IMR-90 (cell line): ENCODE data around the gene MTA1. TPM values are rescaled to one million over a fixed set of nuclear protein-coding genes. Genes with fewer than 3 reads are reported as not detected.

Experiments
- ATAC-seq: fragments of 200-7000 bp; cut with Tn5 transposase; 2 replicates; pipeline ENCODE4 v1.9.1; 2020; ENCODE audit warnings: low read depth, mild to moderate bottlenecking, moderate library complexity
- BruUV-seq: library from RNA; stranded (reverse); fragments of 400-500 nt; replicated peaks from 2 replicates; lab custom pipeline; 2021; lab: Mats Ljungman, UMichigan
- CTCF ChIA-PET: fragments of 300-600 bp; formaldehyde crosslinking; extraction: SDS; loops from one replicate; lab custom pipeline; 2021; ENCODE audit warnings: antibody characterized with exemption; lab: Yijun Ruan, JAX
- POLR2A ChIA-PET: fragments of 300-600 bp; sonication (Branson Sonifier 250); formaldehyde crosslinking; loops from one replicate; lab custom pipeline; 2022; ENCODE audit warnings: antibody characterized with exemption; ENCODE audit not compliant: unreplicated experiment; lab: Charles Lee
- DNase-seq: peaks from one replicate; pipeline ENCODE4 v3.0.0; 2013
- H2AFZ ChIP-seq: replicated peaks from 2 replicates; pipeline ENCODE3; 2013; ENCODE audit warnings: low read length, mild to moderate bottlenecking; ENCODE audit not compliant: poor library complexity
- H2AK5ac ChIP-seq: 2 replicates; pipeline ENCODE4 v1.6.1; 2013; ENCODE audit warnings: low read depth, low read length, inconsistent platforms
- H2AK9ac ChIP-seq: replicated peaks from 2 replicates; pipeline ENCODE3; 2013; ENCODE audit warnings: mild to moderate bottlenecking, low read depth, low read length, moderate library complexity; ENCODE audit not compliant: poor library complexity
- H2BK120ac ChIP-seq: 2 replicates; pipeline ENCODE4 v1.6.1; 2013; ENCODE audit warnings: low read depth, low read length, inconsistent platforms
- H2BK15ac ChIP-seq: 3 replicates; pipeline ENCODE4 v1.6.1; 2013; ENCODE audit warnings: low read depth, low read length, inconsistent platforms
- H2BK20ac ChIP-seq: 2 replicates; pipeline ENCODE4 v1.6.1; 2013; ENCODE audit warnings: low read depth, mild to moderate bottlenecking, inconsistent platforms, low read length, moderate library complexity
- H2BK5ac ChIP-seq: 2 replicates; pipeline ENCODE4 v1.6.1; 2013; ENCODE audit warnings: mild to moderate bottlenecking, low read depth, low read length, inconsistent platforms; ENCODE audit not compliant: poor library complexity, severe bottlenecking
- H3K14ac ChIP-seq: replicated peaks from 2 replicates; pipeline ENCODE4 v1.6.1; 2013; ENCODE audit warnings: low read depth, low read length, inconsistent platforms
- H3K18ac ChIP-seq: 2 replicates; pipeline ENCODE4 v1.6.1; 2013; ENCODE audit warnings: low read depth, low read length, control low read depth
- H3K23ac ChIP-seq: 2 replicates; pipeline ENCODE4 v1.6.1; 2013; ENCODE audit warnings: low read depth, low read length, inconsistent platforms
- H3K27ac ChIP-seq: 2 replicates; pipeline ENCODE4 v1.5.1; 2013; ENCODE audit warnings: mild to moderate bottlenecking, control low read depth, low read length; ENCODE audit not compliant: insufficient read depth
- H3K27me3 ChIP-seq: 2 replicates; pipeline ENCODE4 v1.6.1; 2013; ENCODE audit warnings: low read length; ENCODE audit not compliant: control insufficient read depth, insufficient read depth
- H3K36me3 ChIP-seq: 2 replicates; pipeline ENCODE4 v1.6.1; 2013; ENCODE audit warnings: low read length, mixed read lengths; ENCODE audit not compliant: control insufficient read depth, insufficient read depth
- H3K4ac ChIP-seq: 2 replicates; pipeline ENCODE4 v1.6.1; 2013; ENCODE audit warnings: low read depth, low read length, inconsistent platforms
- H3K4me1 ChIP-seq: 2 replicates; pipeline ENCODE4 v1.6.1; 2013; ENCODE audit warnings: low read length, mixed read lengths; ENCODE audit not compliant: control insufficient read depth, insufficient read depth
- H3K4me2 ChIP-seq: 2 replicates; pipeline ENCODE4 v1.6.1; 2013; ENCODE audit warnings: low read depth, mild to moderate bottlenecking, control low read depth, low read length, moderate library complexity
- H3K4me3 ChIP-seq: 2 replicates; pipeline ENCODE4 v1.5.1; 2013; ENCODE audit warnings: low read depth, mild to moderate bottlenecking, control low read depth, low read length, moderate library complexity; ENCODE audit not compliant: insufficient read depth
- H3K56ac ChIP-seq: 2 replicates; pipeline ENCODE4 v1.6.1; 2013; ENCODE audit warnings: low read length, inconsistent platforms; ENCODE audit not compliant: insufficient read depth; ENCODE audit errors: extremely low read depth
- H3K79me1 ChIP-seq, 2 experiments: 2 replicates each; pipeline ENCODE4 v1.6.1; 2013; ENCODE audit warnings: low read length in 2 of 2, inconsistent platforms in 1 of 2, low read depth in 1 of 2
- H3K9ac ChIP-seq: 2 replicates; pipeline ENCODE4 v1.6.1; 2013; ENCODE audit warnings: low read depth, low read length, control low read depth
- H3K9me1 ChIP-seq: 2 replicates; pipeline ENCODE4 v1.6.1; 2013; ENCODE audit warnings: low read length, inconsistent platforms; ENCODE audit not compliant: insufficient read depth
- H3K9me3 ChIP-seq: 2 replicates; pipeline ENCODE4 v1.6.1; 2013; ENCODE audit warnings: low read length; ENCODE audit not compliant: control insufficient read depth, insufficient read depth
- H4K20me1 ChIP-seq: 2 replicates; pipeline ENCODE4 v1.6.1; 2013; ENCODE audit warnings: low read length, inconsistent platforms; ENCODE audit not compliant: insufficient read depth
- H4K5ac ChIP-seq: 2 replicates; pipeline ENCODE4 v1.6.1; 2013; ENCODE audit warnings: mild to moderate bottlenecking, low read depth, low read length, control low read depth
- H4K8ac ChIP-seq, 2 experiments: 2 replicates each; pipeline ENCODE4 v1.6.1; 2013; ENCODE audit warnings: low read depth in 2 of 2, low read length in 2 of 2, control low read depth in 1 of 2, inconsistent platforms in 1 of 2
- H4K91ac ChIP-seq: 2 replicates; pipeline ENCODE4 v1.6.1; 2013; ENCODE audit warnings: low read depth, low read length, inconsistent platforms; ENCODE audit not compliant: insufficient read depth
- CHD1 ChIP-seq: IDR thresholded peaks from 2 replicates; pipeline ENCODE4 v1.6.1; 2012; ENCODE audit warnings: low read depth, low read length, improper control_type of control experiment
- MAZ ChIP-seq: IDR thresholded peaks from 2 replicates; pipeline ENCODE4 v1.6.1; 2012; ENCODE audit warnings: low read depth, mild to moderate bottlenecking, low read length, improper control_type of control experiment, moderate library complexity, borderline replicate concordance
- MXI1 ChIP-seq: IDR thresholded peaks from 2 replicates; pipeline ENCODE4 v1.6.1; 2012; ENCODE audit warnings: low read depth, mild to moderate bottlenecking, low read length, moderate library complexity, borderline replicate concordance
- NFE2L2 ChIP-seq: fragments of 150-350 bp; IDR thresholded peaks from 2 replicates; pipeline ENCODE4 v1.6.1; 2016; ENCODE audit warnings: low read depth, mild to moderate bottlenecking, low read length
- RCOR1 ChIP-seq: IDR thresholded peaks from 2 replicates; pipeline ENCODE4 v1.6.1; 2012; ENCODE audit warnings: mild to moderate bottlenecking, low read length, improper control_type of control experiment; ENCODE audit not compliant: insufficient replicate concordance
- RFX5 ChIP-seq: IDR thresholded peaks from 2 replicates; pipeline ENCODE4 v1.8.0; 2012; ENCODE audit warnings: low read depth, mild to moderate bottlenecking, low read length, moderate library complexity
- SMC3 ChIP-seq: fragments of 150-350 bp; IDR thresholded peaks from 2 replicates; pipeline ENCODE4 v1.6.1; 2016; ENCODE audit warnings: low read depth, mild to moderate bottlenecking, antibody characterized with exemption, low read length, moderate library complexity
- WGBS, 2 experiments: methylation state at CpG; one replicate each; pipeline versions ENCODE4 v1.1.5 to v1.1.7; 2013; ENCODE audit warnings: missing lambda C conversion rate in 2 of 2; ENCODE audit not compliant: insufficient read length in 1 of 2; ENCODE audit errors: extremely low coverage in 2 of 2; 5-methylcytosine and 5-hydroxymethylcytosine counted together
- dilution Hi-C: fragments of 300-500 bp; cut with HindIII; formaldehyde crosslinking; loops from one replicate; pipeline ENCODE4 v1.14.3; 2018; ENCODE audit warnings: low sequenced_read_pairs; ENCODE audit not compliant: unreplicated experiment
- in situ Hi-C: fragments of 300-500 bp; cut with MboI; formaldehyde crosslinking; loops from 3 replicates; pipeline ENCODE4 v1.14.3; 2019; ENCODE audit warnings: low sequenced_read_pairs, inconsistent platforms, mixed read lengths
- intact Hi-C: fragments of 100-400 bp; cut with micrococcal nuclease; formaldehyde crosslinking; loops from 2 replicates; pipeline ENCODE4 v1.10.0; 2022
- polyA plus RNA-seq, 3 experiments: library from polyadenylated mRNA; depleted of rRNA; stranded (reverse); fragments of >200 nt; gene quantifications; 2 replicates each; pipeline ENCODE4 v1.2.3, GENCODE V29; 2012; ENCODE audit warnings: low replicate concordance in 1 of 3
- total RNA-seq: library from RNA; depleted of rRNA; stranded (reverse); fragments of >200 nt; gene quantifications from 2 replicates; pipeline ENCODE4 v1.2.3, GENCODE V29; 2012
- TF ChIP-seq, protein P1 (sequence below): fragments of 150-350 bp; IDR thresholded peaks from 2 replicates; pipeline ENCODE4 v1.6.1; 2016; ENCODE audit warnings: low read depth, mild to moderate bottlenecking, low read length, moderate library complexity, borderline replicate concordance

Gene MTA1
- total and polyA plus RNA-seq, 2 of the 4 experiments (the other 2 are of a cell fraction), result 21.5 to 61.6 TPM

DNA sequence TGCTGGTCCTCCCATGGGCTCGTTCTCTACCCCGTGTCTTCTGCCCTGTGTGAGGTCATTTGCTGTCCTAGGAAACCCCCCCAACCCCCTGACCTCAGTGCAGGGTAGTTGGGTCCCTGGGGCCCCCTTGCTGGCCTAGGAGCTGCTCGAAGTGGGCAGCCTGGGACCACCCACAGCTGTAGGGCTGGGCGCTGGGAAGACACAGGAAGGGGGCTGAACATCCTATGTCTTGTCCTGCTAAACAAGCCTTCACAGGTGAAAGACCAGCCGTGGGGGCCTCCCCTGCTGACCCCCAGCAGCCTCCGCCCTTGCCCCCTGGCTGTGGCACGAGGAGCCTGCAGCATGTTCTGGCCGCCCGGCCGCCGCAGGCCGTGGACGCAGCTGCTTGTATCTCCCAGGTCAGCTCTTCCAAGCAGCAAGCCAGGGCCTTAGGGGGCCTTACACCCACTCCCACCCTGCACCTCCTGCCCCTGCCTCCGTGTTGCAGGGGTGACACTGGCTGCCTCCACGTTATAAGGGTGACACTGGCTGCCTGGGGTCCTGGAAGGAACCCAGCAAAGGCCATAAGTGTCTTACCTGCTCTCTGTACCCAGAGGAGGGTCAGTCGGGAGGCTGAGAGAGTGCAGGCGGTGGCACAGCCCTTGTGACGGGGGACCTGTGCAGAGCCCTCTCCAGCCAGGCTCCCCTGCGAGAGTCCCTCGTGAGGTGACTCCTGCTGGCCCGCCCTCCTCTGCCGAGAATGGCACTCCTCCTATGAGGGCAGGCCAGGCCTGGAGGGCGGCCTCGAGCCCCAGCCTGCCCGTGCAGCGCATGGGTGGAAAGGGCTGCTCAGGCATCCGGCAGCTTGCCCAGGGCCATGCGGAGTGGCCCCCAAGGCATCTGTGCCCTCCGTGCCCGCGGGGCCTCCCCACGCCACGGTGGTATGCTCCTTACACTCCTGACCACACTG is 32.8 kb upstream of the MTA1 start:
- DNase-seq, result no peak
- no peak overlapping the region for H3K56ac ChIP-seq

More for the DNA sequence above, 32.8 kb upstream of the MTA1 start:
- dilution Hi-C loops, result no loop called here
- Histone ChIP-seq H3K79me1 (no peaks in the 10 kb centered on the region), H3K18ac (no peak overlapping the region), H4K8ac (no peak overlapping the region), H4K91ac (no peak overlapping the region), H3K4me1 (no peaks in the 10 kb centered on the region), H2AFZ (no peak overlapping the region), H2BK5ac (no peak overlapping the region), H3K4ac (no peak overlapping the region), H3K27me3 (no peaks in the 10 kb centered on the region), H4K5ac (no peak overlapping the region), H3K4me3 (no peak overlapping the region), H3K9me1 (no peaks in the 10 kb centered on the region), H2BK15ac (no peak overlapping the region), H3K36me3 (peaks cover 30% of the 10 kb centered on the region; the same call in 1 of the 2 replicates), H3K27ac (no peak overlapping the region), H3K4me2 (no peak overlapping the region), H3K14ac (no peak overlapping the region), H2BK20ac (no peak overlapping the region), H3K23ac (no peak overlapping the region), H3K9me3 (no peaks in the 10 kb centered on the region), H3K9ac (no peak overlapping the region), H2AK9ac (no peak overlapping the region), H2BK120ac (no peak overlapping the region), H4K20me1 (no peaks in the 10 kb centered on the region), H2AK5ac (no peak overlapping the region)
- ChIA-PET CTCF (no interaction called here), POLR2A (no interaction called here)
- in situ Hi-C loops, result no loop called here
- BruUV-seq, result no TSS peak
- ATAC-seq, result no peak
- intact Hi-C loops, result no loop called here
- TF ChIP-seq RCOR1 (no peak), NFE2L2 (no peak), SMC3 (no peak), RFX5 (no peak), MAZ (no peak), CHD1 (no peak), MXI1 (no peak)
- TF ChIP-seq, protein P1, sequence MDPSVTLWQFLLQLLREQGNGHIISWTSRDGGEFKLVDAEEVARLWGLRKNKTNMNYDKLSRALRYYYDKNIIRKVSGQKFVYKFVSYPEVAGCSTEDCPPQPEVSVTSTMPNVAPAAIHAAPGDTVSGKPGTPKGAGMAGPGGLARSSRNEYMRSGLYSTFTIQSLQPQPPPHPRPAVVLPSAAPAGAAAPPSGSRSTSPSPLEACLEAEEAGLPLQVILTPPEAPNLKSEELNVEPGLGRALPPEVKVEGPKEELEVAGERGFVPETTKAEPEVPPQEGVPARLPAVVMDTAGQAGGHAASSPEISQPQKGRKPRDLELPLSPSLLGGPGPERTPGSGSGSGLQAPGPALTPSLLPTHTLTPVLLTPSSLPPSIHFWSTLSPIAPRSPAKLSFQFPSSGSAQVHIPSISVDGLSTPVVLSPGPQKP, result no peak
- WGBS, 2 experiments, result 89% methylated on average over 18 of the region's 33 CpGs; no CpG with 5 or more reads in 1 of the 2 experiments
